ENCODE measurements around the gene RANBP3.

Gene RANBP3

GRCh38 chr19:5996102-5996501 lies 18.2 kb upstream of the RANBP3 start:
- no peak for ATAC-seq
- TF ChIP-seq RARB (CRISPR knock-in tag; IDR thresholded peaks at IDR 0.05) (no peak), ARNTL (CRISPR knock-in tag; IDR thresholded peaks at IDR 0.05; ENCODE audit: borderline replicate concordance, low read depth) (no peak), BACH2 (CRISPR knock-in tag; IDR thresholded peaks at IDR 0.05; ENCODE audit: borderline replicate concordance) (no peak), CSDC2 (CRISPR knock-in tag; IDR thresholded peaks at IDR 0.05) (no peak), ZNF565 (CRISPR knock-in tag; conservative IDR thresholded peaks at IDR 0.05; ENCODE audit: low read depth) (no peak)

GRCh38 chr19:5995606-5996005 lies 17.7 kb upstream of the RANBP3 start:
- TF ChIP-seq SNAI2 (CRISPR knock-in tag; IDR thresholded peaks at IDR 0.05) (no peak), ZFP30 (CRISPR knock-in tag; IDR thresholded peaks at IDR 0.05) (no peak), PPARA (CRISPR knock-in tag; IDR thresholded peaks at IDR 0.05; ENCODE audit: borderline replicate concordance) (no peak), ZNF8 (CRISPR knock-in tag; IDR thresholded peaks at IDR 0.05) (no peak), CSRNP3 (CRISPR knock-in tag; IDR thresholded peaks at IDR 0.05) (no peak), GLIS3 (CRISPR knock-in tag; IDR thresholded peaks at IDR 0.05) (no peak)
- ATAC-seq, result no peak

- TF ChIP-seq ZNF70 (CRISPR knock-in tag; IDR thresholded peaks at IDR 0.05), result no peak
- no peak for TF ChIP-seq ZFP3 (CRISPR knock-in tag; IDR thresholded peaks at IDR 0.05)
- no peak for TF ChIP-seq GLIS3 (CRISPR knock-in tag; IDR thresholded peaks at IDR 0.05)
- no peak for TF ChIP-seq SNAI2 (CRISPR knock-in tag; IDR thresholded peaks at IDR 0.05)
- TF ChIP-seq POU6F1 (CRISPR knock-in tag; IDR thresholded peaks at IDR 0.05; ENCODE audit: borderline replicate concordance, low read depth), result no peak
- TF ChIP-seq TCF4 (CRISPR knock-in tag; IDR thresholded peaks at IDR 0.05; ENCODE audit: borderline replicate concordance), result no peak
- TF ChIP-seq BACH2 (CRISPR knock-in tag; IDR thresholded peaks at IDR 0.05; ENCODE audit: borderline replicate concordance), result no peak
- TF ChIP-seq TSHZ2 (CRISPR knock-in tag; IDR thresholded peaks at IDR 0.05), result no peak
- TF ChIP-seq TOX (CRISPR knock-in tag; IDR thresholded peaks at IDR 0.05; ENCODE audit: borderline replicate concordance), result no peak
- no peak for TF ChIP-seq ESRRG (CRISPR knock-in tag; IDR thresholded peaks at IDR 0.05)
- ATAC-seq, result no peak; the same call in 1 of the 3 replicates
Measured at GRCh38 chr19:5994405-5995165, 16.6 kb upstream of the RANBP3 start.

- ATAC-seq, result peak; percentile 48
- TF ChIP-seq TOX (CRISPR knock-in tag; IDR thresholded peaks at IDR 0.05; ENCODE audit: borderline replicate concordance) (no peak), ZFP3 (CRISPR knock-in tag; IDR thresholded peaks at IDR 0.05) (no peak), CREB5 (CRISPR knock-in tag; IDR thresholded peaks at IDR 0.05; ENCODE audit: low read depth) (no peak), TSHZ2 (CRISPR knock-in tag; IDR thresholded peaks at IDR 0.05) (peak; percentile 54; the same call in 1 of the 2 replicates), RARB (CRISPR knock-in tag; IDR thresholded peaks at IDR 0.05) (no peak), TCF4 (CRISPR knock-in tag; IDR thresholded peaks at IDR 0.05; ENCODE audit: borderline replicate concordance) (peak; percentile 83), ZNF8 (CRISPR knock-in tag; IDR thresholded peaks at IDR 0.05) (no peak)
Measured at GRCh38 chr19:5993648-5994358, 15.9 kb upstream of the RANBP3 start.

Data from SK-N-SH treated with all-trans-retinoic acid at 6 μM for 48 hours (cell line).